ENCODE results near the gene RBM17.

DNA sequence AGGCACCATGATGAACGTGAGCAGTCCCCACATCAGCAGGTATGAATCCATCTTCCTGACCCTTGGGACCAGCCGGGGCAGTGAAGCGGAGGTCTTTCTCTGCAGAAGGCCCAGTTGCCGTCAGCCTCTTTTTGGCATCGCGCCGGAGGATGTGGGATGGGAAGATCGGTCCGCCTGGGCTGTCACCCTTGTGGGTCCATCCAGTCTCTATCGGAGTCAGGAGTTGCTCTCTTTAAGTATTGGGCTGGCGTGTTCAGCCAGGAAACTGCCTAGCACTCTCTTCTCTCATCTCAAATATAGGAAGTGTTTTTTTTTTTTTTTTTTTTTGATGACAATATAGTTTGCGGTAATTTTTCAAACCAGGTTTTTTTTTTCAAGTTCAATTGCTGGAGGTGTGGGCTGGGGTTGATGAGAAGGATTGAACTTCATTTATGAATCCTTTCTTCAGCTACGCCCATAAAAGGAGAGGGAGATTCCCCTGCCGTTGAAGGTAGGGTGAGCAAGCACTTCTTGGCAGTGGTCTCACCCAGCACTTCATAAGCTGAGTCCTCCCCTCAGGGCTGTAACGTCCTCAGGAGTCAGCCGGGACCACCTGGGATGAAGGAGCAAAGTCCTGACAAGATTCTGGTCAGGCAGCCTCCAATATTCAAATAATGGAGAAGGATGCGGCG, 26.6 kb upstream of the RBM17 start, which contains the start of gene IL2RA:
- TF ChIP-seq TAF1 (IDR thresholded peaks at IDR 0.05; ENCODE audit: low read depth) (no peak), ZBTB7A (IDR thresholded peaks at IDR 0.05; ENCODE audit: low read depth) (no peak)
